Endothelial cell (in vitro differentiated cells): ENCODE data around the gene SLC26A9. TPM values are rescaled to one million over a fixed set of nuclear protein-coding genes. Genes with fewer than 3 reads are reported as not detected.

Experiments
- DNase-seq: peaks from one replicate; pipeline ENCODE4 v3.0.0; 2021; ENCODE audit warnings: low spot score
- H3K27ac Mint-ChIP-seq: one replicate; pipeline ENCODE4 v1.8.0; 2021; ENCODE audit warnings: mixed read lengths, inconsistent platforms; ENCODE audit not compliant: unreplicated experiment
- H3K27me3 Mint-ChIP-seq: one replicate; pipeline ENCODE4 v1.8.0; 2021; ENCODE audit warnings: mild to moderate bottlenecking, moderate library complexity, mixed read lengths, inconsistent platforms; ENCODE audit not compliant: unreplicated experiment
- H3K36me3 Mint-ChIP-seq: one replicate; pipeline ENCODE4 v1.8.0; 2021; ENCODE audit warnings: mild to moderate bottlenecking, low read depth, mixed read lengths, inconsistent platforms; ENCODE audit not compliant: unreplicated experiment
- H3K4me1 Mint-ChIP-seq: one replicate; pipeline ENCODE4 v1.8.0; 2021; ENCODE audit warnings: mild to moderate bottlenecking, mixed read lengths, inconsistent platforms; ENCODE audit not compliant: unreplicated experiment
- H3K4me3 Mint-ChIP-seq: one replicate; pipeline ENCODE4 v1.8.0; 2021; ENCODE audit warnings: mild to moderate bottlenecking, mixed read lengths, inconsistent platforms; ENCODE audit not compliant: unreplicated experiment
- H3K9me3 Mint-ChIP-seq: one replicate; pipeline ENCODE4 v1.8.0; 2021; ENCODE audit warnings: mixed read lengths, inconsistent platforms; ENCODE audit not compliant: unreplicated experiment
- total RNA-seq: library from RNA; stranded (reverse); fragmentation: NEBNext Ultra II Directional; extraction: Animal tissue kit (Norgen Biotek cat#: 25700); gene quantifications from one replicate; pipeline ENCODE4 v1.2.1, GENCODE V29; 2021; ENCODE audit not compliant: unreplicated experiment
- TF ChIP-seq, protein P1 (sequence below): fragments of 200-600 bp; sonication (generic); IDR thresholded peaks from one replicate; pipeline ENCODE4 v1.5.0; 2021; ENCODE audit warnings: antibody characterized with exemption; ENCODE audit not compliant: unreplicated experiment

SLC26A9 gene
- total RNA-seq, 1 donor from 2014 or later, result not detected

- H3K9me3 Mint-ChIP-seq, result no peaks in the 10 kb centered on the region
- H3K36me3 Mint-ChIP-seq, result peaks cover 21% of the 10 kb centered on the region
- TF ChIP-seq, protein P1, sequence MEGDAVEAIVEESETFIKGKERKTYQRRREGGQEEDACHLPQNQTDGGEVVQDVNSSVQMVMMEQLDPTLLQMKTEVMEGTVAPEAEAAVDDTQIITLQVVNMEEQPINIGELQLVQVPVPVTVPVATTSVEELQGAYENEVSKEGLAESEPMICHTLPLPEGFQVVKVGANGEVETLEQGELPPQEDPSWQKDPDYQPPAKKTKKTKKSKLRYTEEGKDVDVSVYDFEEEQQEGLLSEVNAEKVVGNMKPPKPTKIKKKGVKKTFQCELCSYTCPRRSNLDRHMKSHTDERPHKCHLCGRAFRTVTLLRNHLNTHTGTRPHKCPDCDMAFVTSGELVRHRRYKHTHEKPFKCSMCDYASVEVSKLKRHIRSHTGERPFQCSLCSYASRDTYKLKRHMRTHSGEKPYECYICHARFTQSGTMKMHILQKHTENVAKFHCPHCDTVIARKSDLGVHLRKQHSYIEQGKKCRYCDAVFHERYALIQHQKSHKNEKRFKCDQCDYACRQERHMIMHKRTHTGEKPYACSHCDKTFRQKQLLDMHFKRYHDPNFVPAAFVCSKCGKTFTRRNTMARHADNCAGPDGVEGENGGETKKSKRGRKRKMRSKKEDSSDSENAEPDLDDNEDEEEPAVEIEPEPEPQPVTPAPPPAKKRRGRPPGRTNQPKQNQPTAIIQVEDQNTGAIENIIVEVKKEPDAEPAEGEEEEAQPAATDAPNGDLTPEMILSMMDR, result peak; percentile 92
- H3K27me3 Mint-ChIP-seq, result peaks cover 6% of the 10 kb centered on the region
- H3K4me3 Mint-ChIP-seq, result no peak overlapping the region
- peaks cover 6% of the 10 kb centered on the region for H3K4me1 Mint-ChIP-seq
- H3K27ac Mint-ChIP-seq, result no peak overlapping the region
- DNase-seq, result peak; percentile 79
Observed at GRCh38 chr1:205977402-205978014, 34.3 kb upstream of the SLC26A9 start.

- H3K27me3 Mint-ChIP-seq, result peaks cover 7% of the 10 kb centered on the region
- TF ChIP-seq, protein P1, result no peak
- no peak overlapping the region for H3K4me3 Mint-ChIP-seq
- H3K27ac Mint-ChIP-seq, result no peak overlapping the region
- DNase-seq, result no peak
- peaks cover 21% of the 10 kb centered on the region for H3K36me3 Mint-ChIP-seq
- H3K4me1 Mint-ChIP-seq, result peaks cover 6% of the 10 kb centered on the region
- no peaks in the 10 kb centered on the region for H3K9me3 Mint-ChIP-seq
Observed at GRCh38 chr1:205976708-205977401, 33.6 kb upstream of the SLC26A9 start.

DNA sequence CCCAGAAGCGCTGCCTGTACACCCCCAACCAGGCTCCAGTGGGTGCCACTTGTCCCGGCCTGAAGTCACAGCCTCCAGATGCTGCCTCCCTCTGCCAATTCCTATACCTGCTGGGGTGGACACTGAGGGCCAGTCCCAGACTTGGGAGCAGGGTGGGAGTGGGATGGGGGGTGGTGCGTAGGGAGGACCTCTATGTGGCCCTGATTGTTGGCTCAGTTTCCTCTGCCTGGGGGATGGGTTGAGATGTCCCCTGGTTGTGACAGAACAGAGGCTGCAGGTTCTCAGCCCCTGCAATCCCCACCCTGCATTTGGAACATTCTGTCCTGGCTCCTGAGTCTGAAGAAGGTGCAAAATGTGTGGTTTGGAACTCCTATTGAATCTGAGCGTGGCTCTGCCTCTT lies 32.8 kb upstream of the SLC26A9 start:
- Mint-ChIP-seq H3K27me3 (peaks cover 7% of the 10 kb centered on the region), H3K4me3 (no peak overlapping the region), H3K9me3 (no peaks in the 10 kb centered on the region), H3K36me3 (peaks cover 21% of the 10 kb centered on the region), H3K27ac (no peak overlapping the region), H3K4me1 (peaks cover 6% of the 10 kb centered on the region)
- TF ChIP-seq, protein P1, result no peak
- no peak for DNase-seq

DNA sequence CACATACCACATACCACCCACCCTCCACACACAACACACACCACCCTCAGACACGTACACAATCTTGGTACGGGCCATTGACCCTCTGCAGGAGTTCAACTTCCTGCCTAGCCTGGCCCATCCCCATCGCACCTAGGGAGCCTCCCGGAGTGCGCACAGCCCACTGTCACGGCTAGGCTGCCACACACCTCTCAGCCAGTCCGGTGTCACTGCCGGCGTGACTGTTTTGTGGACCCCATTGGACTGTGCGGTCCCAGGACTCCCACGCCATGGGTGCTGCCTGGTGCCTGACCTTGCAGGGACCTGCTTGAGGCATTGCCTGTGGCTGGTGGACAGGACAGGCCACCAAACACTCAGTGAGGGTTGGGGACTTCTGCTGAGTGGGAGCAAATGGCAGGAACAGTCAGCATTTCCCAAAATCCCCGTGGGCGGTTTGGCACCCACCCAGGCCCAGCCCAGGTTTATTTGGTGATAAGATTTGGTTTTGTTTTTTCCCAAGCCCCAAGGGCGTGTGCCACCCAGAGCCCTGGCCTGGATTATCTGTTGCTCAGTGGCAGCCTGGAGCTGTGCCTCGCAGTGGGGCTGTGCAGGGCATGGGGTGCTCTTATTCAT lies 32.2 kb upstream of the SLC26A9 start:
- H3K9me3 Mint-ChIP-seq, result no peaks in the 10 kb centered on the region
- H3K4me3 Mint-ChIP-seq, result peak overlapping the region; percentile 47
- H3K27me3 Mint-ChIP-seq, result peaks cover 6% of the 10 kb centered on the region
- no peak for DNase-seq
- H3K36me3 Mint-ChIP-seq, result peaks cover 21% of the 10 kb centered on the region
- H3K27ac Mint-ChIP-seq, result no peak overlapping the region
- H3K4me1 Mint-ChIP-seq, result peaks cover 6% of the 10 kb centered on the region
- TF ChIP-seq, protein P1, result no peak

DNA sequence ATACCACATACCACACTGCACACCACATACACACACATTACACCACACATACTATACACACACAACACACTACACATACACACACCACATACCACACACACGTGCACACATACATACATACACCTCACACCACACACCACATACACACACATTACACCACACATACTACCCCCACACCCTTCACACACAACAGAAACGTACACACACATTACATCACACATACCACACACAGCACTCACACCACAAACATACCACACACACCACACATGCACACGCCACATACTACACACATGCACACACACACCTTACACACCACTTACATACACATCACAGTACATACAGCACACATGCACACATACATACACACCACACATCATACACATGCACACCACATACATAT lies 31.5 kb upstream of the SLC26A9 start:
- H3K27me3 Mint-ChIP-seq, result peaks cover 4% of the 10 kb centered on the region
- H3K36me3 Mint-ChIP-seq, result peaks cover 21% of the 10 kb centered on the region
- no peak for DNase-seq
- peak overlapping the region; percentile 28 for H3K4me3 Mint-ChIP-seq
- peak overlapping the region; percentile 74 for H3K27ac Mint-ChIP-seq
- TF ChIP-seq, protein P1, result no peak
- H3K4me1 Mint-ChIP-seq, result peaks cover 6% of the 10 kb centered on the region
- H3K9me3 Mint-ChIP-seq, result no peaks in the 10 kb centered on the region
